Measurements from ENCODE around the gene SYT7.
"Not testable (repeated sequence)": the region's sequence is repeated elsewhere in the genome, so short reads cannot be mapped to it uniquely, and the experiment has no call there.

SYT7 gene

DNA sequence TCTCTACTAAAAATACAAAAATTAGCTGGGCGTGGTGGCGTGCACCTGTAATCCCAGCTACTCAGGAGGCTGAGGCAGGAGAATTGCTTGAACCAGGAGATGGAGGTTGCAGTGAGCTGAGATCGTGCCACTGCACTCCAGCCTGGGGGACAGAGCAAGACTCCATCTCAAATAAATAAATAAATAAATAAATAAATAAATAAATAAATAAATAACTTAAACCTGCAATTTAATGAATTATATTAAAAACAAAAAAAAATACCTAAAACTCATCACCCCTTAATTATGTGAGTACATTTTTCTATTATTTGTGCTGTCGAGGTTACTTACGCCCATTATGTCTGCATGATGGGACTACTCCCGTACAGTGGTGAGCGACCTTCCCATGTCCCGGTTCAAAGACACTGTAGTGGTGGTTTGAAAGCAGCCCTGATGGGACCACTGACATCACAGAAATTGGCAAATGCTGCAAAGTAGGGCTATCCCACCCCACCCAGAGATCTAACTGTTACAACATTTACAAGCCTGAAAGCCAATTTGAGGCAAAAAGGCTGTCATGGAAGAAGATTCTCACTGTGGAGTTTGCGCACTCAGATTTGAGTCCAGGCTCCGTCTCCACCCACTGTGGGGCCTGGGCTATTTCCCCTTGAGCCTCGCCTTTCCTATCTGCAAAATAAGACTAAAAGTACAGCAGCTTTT lies 101.4 kb downstream of the SYT7 start:
- DNase-seq (ENCODE audit: low read depth in 3 of 3), result not testable (repeated sequence)

DNA sequence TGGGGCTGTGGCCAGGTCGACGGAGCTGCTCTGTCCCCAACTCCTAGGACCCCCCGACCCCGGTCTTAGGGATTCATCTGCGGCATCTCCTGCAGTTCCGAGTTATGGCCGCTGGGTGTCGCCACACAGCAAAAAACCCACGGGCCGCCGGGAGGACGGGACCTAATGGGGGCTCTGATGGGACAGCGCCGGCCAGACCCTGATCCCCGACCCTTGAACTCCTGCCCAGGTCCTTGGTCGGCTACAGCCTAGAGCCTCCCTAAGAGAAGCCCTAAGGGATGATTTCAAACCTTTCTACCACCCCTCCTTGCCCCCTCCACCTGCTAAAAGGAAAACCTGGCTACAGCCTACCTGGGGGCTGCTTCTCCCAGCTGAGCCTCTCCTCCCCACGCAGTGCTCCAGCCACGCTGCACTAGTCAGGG lies 103.1 kb downstream of the SYT7 start:
- DNase-seq (ENCODE audit: low read depth in 3 of 3), result peak; percentile 27 to 47 (median 27)

DNA sequence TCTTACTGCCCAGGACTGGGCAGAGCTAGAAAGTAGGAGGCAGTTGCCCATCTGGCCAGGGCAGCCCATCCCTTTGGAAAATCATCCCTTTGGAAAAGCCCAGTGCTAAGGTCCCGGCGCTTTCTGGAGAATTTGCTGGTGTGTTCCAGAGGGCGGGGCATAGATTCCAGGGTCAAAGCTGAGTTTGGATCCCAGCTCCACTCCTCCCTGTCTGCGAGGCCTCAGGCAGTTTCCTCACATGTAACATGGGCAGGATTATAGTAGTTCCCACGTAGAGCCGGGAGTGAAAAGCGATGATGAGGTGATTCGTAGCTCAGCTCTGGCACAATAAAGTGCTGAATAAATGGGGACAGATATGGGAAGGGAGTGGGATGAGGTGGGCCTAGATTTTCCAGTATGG lies 103.8 kb downstream of the SYT7 start:
- no peak for DNase-seq (ENCODE audit: low read depth in 3 of 3)

DNA sequence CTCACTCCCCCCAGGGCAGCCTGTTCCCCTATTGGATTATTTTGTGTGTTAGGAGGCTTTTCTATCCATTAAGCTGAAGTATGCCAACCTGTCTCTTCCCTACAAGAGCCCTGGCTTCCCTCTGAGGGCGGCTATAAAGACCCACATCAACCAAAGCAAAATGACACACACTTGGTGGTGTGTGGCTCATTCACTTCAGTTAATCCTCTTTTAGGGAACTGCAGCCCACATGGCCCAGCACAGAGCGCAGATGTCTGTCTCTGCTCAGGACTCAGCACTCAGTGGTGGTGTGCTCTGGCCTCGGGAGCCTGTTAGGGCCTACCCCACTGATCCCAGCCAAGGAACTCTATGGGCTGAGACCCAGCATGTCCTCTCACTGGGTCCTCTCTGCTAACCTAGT lies 104.5 kb downstream of the SYT7 start:
- no peak for DNase-seq (ENCODE audit: low read depth in 3 of 3)

DNA sequence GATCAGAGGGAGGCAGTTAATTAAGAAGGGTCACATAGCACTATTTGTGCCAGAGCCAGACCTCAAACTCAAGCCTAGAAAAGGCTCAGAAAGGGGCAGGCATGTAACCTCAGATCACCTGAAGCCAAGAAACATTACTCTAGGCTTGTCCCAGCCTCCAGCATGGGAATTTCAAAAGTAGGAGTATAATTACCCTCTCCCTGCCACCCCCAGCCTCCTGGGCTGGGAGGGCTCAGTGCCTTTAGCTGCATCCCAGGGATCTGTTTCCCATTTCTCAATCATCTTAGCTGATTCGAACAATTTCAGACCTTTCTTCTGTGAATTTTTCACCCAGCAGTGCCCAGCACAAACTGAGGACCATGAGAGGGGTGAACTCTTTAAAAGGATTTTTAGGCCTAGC lies 105.4 kb downstream of the SYT7 start:
- no peak for DNase-seq (ENCODE audit: low read depth in 3 of 3)

DNA sequence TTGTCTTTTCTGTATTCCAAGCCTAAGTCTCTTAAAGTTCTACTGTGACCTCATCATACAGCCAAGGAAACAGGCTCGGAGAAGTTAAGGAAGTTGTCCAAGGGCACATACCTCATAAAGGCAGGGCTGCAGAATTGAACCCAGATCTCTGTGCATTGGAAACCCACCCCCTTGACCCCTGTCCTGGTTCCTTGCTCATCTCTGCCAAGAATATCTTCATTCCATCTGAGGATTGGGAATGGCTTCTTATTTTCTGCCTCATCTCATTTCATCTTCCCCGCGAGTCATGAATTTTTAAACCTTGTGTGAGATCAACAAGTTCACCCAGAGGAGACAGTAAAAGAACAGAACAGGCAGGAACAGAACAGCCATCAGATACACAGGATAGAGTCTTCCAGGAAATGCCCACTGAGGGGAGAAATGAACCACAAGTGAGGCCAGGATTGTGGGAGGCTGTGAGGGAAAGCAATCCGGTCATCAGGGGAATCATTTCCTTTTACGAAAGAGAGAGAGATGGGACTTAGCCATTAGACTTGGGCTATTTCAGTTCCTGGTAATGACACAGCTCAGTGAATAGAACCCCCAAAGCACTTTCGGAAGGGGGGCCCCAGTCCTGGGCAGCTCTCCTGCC lies 106.7 kb downstream of the SYT7 start:
- DNase-seq (ENCODE audit: low read depth in 3 of 3), result no peak

DNA sequence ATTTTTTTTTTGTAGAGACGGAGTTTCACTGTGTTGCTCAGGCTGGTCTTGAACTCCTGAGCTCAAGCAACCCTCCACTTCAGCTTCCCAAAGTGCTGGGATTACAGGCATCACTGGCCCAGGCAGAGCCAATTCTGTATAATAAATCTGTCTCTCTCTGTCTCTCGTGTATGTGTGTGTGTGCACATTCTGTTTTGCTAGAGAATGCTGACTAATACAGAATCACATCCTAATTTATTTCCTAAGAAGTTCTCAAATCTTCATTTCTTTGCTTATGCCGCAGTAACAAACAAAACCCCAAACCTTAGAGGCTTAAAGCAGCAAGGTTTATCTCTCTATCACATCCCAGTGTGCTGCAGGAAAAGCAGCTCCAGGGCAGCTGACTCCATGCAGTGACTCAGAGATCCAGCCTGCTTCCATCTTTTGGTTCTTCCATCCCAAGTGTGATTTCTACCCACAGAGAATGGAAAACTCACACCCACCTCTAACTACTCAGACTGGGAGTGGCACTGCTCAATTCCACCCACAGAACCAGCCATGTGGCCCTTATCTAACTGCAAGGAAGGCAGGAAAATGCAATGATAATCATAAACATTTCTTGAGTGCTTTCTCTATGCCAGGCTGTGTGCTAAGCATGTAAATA lies 107.4 kb downstream of the SYT7 start:
- no peak for DNase-seq (ENCODE audit: low read depth in 3 of 3)

DNA sequence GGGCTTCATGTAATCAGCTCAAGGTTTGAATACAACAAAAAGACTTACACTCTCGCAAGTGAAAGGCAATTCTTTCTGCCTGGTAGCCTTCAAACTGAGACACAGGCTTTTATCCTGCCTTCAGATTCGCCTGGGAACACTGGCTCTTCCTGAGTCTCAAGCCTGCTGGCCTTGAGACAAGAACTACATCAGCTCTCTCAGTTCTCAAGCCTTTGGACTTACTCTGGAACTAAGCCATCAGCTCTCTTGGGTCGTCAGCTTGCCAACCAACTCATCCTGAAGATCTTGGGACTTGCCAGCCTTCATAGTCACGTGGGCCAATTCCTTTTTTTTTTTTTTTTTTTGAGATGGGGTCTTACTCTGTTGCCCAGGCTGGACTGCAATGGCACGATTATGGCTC lies 108.0 kb downstream of the SYT7 start:
- no peak for DNase-seq (ENCODE audit: low read depth in 3 of 3)

DNA sequence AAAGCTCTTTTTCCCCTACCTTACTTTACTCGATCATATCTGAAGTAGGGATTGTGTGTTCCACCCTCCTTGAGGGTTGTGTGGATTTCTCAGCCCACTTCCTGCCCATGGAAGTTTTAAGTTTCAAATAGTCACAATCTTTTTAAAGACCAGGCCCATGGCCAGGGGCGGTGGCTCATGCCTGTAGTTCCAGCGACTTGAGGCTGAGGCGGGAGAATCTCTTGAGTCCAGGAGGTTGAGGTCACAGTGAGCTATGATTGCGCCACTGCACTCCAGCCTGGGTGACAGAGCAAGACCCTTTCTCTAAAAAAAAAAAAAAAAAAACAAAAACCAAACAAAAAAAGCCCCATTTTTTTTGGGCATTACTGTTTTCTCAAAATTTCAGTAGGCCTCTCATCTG lies 108.6 kb downstream of the SYT7 start:
- DNase-seq (ENCODE audit: low read depth in 3 of 3), result no peak

DNA sequence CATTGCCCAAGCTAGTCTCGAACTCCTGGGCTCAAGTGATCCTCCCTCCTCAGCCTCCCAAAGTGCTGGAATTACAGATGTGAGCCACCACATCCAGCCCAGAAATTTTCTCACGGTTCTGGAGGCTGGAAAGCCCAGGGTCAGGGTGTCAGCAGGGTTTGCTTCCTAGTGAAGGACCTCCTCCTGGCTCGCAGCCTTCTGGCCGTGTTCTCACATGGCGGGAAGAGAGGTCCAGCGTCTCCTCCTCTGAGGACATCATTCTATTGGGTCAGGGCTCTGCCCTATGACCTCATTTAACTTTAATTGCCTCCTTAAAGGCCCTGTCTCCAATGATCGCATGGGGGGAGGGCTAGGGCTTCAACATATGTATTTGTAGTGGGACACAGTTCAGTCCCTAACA lies 112.9 kb downstream of the SYT7 start:
- DNase-seq (ENCODE audit: low read depth in 3 of 3), result no peak

DNA sequence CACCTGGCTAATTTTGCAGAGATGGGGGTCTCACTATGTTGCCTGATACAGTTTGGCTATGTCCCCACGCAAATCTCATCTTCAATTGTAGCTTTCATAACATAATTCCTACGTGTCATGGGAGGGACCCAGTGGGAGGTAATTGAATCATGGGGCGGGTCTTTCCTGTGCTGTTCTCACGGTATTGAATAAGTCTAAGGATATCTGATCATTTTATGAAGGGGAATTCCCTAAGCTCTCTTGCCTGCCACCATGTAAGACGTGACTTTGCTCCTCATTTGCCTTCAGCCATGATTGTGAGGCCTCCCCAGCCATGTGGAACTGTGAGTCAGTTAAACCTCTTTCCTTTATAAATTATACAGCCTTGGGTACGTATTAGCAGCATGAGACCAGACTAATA lies 113.3 kb downstream of the SYT7 start:
- DNase-seq (ENCODE audit: low read depth in 3 of 3), result not testable (repeated sequence)

All from stimulated activated CD4-positive, alpha-beta T cell treated with anti-CD3 and anti-CD28 coated beads, TNF-alpha, amount 100 ng/mL, for 24 hours (primary cell).